Stimulated activated naive CD8-positive, alpha-beta T cell treated with anti-CD3 and anti-CD28 coated beads, Interleukin-15, amount 100 ng/mL, for 72 hours (primary cell): ENCODE data around the gene GABRB1.
A peak's percentile ranks its signal among the peaks of the same experiment; 100 is the strongest.

Experiments used
- ATAC-seq: fragments of 150-1000 bp; cut with Tn5 transposase; 2 replicates; pipeline ENCODE4 v1.10.0; 2021; ENCODE audit warnings: mild to moderate bottlenecking, moderate library complexity
- DNase-seq, 2 donors: peaks; one replicate each; pipeline ENCODE4 v3.0.0; 2021 to 2022
- H3K27ac Mint-ChIP-seq, 2 donors: one replicate each; pipeline ENCODE4 v1.8.0; 2022; ENCODE audit warnings: mild to moderate bottlenecking in 2 of 2, mixed read lengths in 2 of 2, moderate library complexity in 2 of 2
- H3K27me3 Mint-ChIP-seq: one replicate; pipeline ENCODE4 v1.8.0; 2022; ENCODE audit warnings: mixed read lengths
- H3K4me1 Mint-ChIP-seq: one replicate; pipeline ENCODE4 v1.8.0; 2022; ENCODE audit warnings: mild to moderate bottlenecking, mixed read lengths
- H3K4me3 Mint-ChIP-seq, 2 donors: one replicate each; pipeline ENCODE4 v1.8.0; 2022; ENCODE audit warnings: mild to moderate bottlenecking in 2 of 2, mixed read lengths in 2 of 2, moderate library complexity in 1 of 2
- H3K9me3 Mint-ChIP-seq, 2 donors: one replicate each; pipeline ENCODE4 v1.8.0; 2022; ENCODE audit warnings: mixed read lengths in 2 of 2

GABRB1 gene

GRCh38 chr4:47128991-47129390 lies 97.6 kb downstream of the GABRB1 start:
- H3K4me3 Mint-ChIP-seq = no peak overlapping the region
- H3K4me1 Mint-ChIP-seq = no peaks in the 10 kb centered on the region
- DNase-seq (no peak), ATAC-seq (no peak)
- H3K27ac Mint-ChIP-seq = no peak overlapping the region
- no peaks in the 10 kb centered on the region for H3K9me3 Mint-ChIP-seq
- H3K27me3 Mint-ChIP-seq = no peaks in the 10 kb centered on the region

DNA sequence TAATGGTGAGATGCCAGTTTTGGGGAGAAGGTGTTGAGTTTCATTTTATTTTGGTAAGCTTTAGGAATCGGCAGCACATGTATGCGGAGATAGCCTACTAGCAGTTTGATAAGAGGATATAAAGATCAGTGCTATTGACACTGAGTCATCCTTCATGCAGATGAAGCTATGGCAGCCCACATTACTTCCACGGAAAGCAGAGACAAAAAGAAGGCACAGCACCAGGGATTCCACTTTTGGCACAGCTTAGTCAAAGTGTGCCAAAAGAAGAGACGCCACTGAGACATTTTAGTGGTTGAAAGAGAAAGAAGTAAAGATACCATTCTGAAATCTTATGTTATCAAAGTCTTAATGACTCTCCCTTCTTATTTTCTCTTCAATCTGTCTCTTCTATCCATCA lies 103.8 kb downstream of the GABRB1 start:
- no peak for ATAC-seq
- peaks cover 8% of the 10 kb centered on the region for H3K27me3 Mint-ChIP-seq

DNA sequence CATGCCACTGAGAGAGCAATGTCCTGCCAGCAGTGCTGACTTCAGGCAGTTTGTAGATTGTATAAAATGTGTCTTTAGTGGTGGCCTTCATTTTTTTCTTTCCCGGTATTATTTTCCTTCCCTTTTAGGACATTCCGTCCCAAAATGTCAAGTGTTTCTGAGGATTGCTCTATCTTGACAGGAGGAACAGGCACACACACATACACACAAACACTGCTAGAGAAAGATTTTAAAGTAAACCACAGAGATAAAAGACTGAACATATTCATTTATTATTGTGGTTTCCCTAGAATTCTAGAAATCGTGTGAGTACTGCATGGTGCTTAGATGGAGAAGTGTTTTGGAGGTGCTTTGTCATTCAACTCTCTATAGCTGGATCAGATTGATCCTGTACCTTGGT lies 111.9 kb downstream of the GABRB1 start:
- Mint-ChIP-seq H3K27ac (no peak overlapping the region), H3K4me1 (no peaks in the 10 kb centered on the region), H3K9me3 (no peaks in the 10 kb centered on the region), H3K27me3 (peaks cover 9% of the 10 kb centered on the region), H3K4me3 (no peak overlapping the region)
- no peak for ATAC-seq
- no peak for DNase-seq

More for the DNA sequence above, 103.8 kb downstream of the GABRB1 start:
- DNase-seq = no peak
- Mint-ChIP-seq H3K4me1 (no peaks in the 10 kb centered on the region), H3K27ac (no peak overlapping the region), H3K4me3 (no peak overlapping the region), H3K9me3 (no peaks in the 10 kb centered on the region)

- DNase-seq (peak in 1 of 2 donors; percentile 10), ATAC-seq (peak; percentile 82)
- Mint-ChIP-seq H3K4me1 (no peaks in the 10 kb centered on the region), H3K27ac (no peak overlapping the region), H3K9me3 (no peaks in the 10 kb centered on the region), H3K27me3 (peaks cover 9% of the 10 kb centered on the region), H3K4me3 (no peak overlapping the region)
Observed at GRCh38 chr4:47145630-47146029, 114.3 kb downstream of the GABRB1 start.

DNA sequence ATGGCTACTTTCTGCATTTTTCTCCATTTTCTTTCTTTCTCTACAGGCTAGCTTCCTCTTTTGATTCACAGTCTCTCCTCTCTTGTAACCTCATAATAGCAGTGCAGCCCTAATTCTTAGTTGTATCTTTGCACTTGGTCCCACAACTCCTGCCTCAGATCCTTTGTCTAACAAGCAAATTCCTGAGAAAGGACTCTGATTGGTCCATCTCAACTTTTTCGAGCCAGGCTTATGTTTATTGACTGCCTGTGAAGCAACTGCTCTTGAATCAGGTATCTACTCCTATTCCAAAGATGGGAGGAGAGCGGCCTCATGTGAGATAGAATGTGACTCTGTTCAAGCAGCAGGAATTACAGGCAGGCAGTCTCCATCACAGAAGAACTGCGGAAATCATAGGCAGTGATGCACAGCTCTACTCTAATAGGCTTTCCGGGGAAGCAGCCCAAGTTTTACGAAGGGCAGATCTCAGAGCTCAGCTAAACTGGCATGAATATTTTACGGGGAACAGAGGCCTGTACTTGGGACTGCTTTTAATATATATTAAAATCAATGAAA lies 123.5 kb downstream of the GABRB1 start:
- Mint-ChIP-seq H3K9me3 (no peaks in the 10 kb centered on the region), H3K27me3 (peaks cover 5% of the 10 kb centered on the region), H3K27ac (no peak overlapping the region), H3K4me1 (no peaks in the 10 kb centered on the region), H3K4me3 (no peak overlapping the region)
- no peak for ATAC-seq
- no peak for DNase-seq

GRCh38 chr4:47155919-47156318 lies 124.6 kb downstream of the GABRB1 start:
- Mint-ChIP-seq H3K27me3 (peaks cover 5% of the 10 kb centered on the region), H3K4me3 (no peak overlapping the region), H3K27ac (no peak overlapping the region), H3K9me3 (no peaks in the 10 kb centered on the region), H3K4me1 (no peaks in the 10 kb centered on the region)
- no peak for ATAC-seq
- no peak for DNase-seq

- H3K4me3 Mint-ChIP-seq = no peak overlapping the region
Observed at GRCh38 chr4:47160095-47160494, 128.7 kb downstream of the GABRB1 start.

GRCh38 chr4:47167081-47168035 lies 136.0 kb downstream of the GABRB1 start:
- no peak overlapping the region for H3K4me3 Mint-ChIP-seq
- no peaks in the 10 kb centered on the region for H3K9me3 Mint-ChIP-seq
- H3K27ac Mint-ChIP-seq = no peak overlapping the region
- H3K27me3 Mint-ChIP-seq = no peaks in the 10 kb centered on the region
- DNase-seq = no peak
- ATAC-seq = no peak
- H3K4me1 Mint-ChIP-seq = no peaks in the 10 kb centered on the region

More at GRCh38 chr4:47160095-47160494, 128.7 kb downstream of the GABRB1 start:
- no peak for DNase-seq
- no peak overlapping the region for H3K27ac Mint-ChIP-seq
- H3K27me3 Mint-ChIP-seq = no peaks in the 10 kb centered on the region
- H3K9me3 Mint-ChIP-seq = no peaks in the 10 kb centered on the region
- ATAC-seq = no peak
- no peaks in the 10 kb centered on the region for H3K4me1 Mint-ChIP-seq

DNA sequence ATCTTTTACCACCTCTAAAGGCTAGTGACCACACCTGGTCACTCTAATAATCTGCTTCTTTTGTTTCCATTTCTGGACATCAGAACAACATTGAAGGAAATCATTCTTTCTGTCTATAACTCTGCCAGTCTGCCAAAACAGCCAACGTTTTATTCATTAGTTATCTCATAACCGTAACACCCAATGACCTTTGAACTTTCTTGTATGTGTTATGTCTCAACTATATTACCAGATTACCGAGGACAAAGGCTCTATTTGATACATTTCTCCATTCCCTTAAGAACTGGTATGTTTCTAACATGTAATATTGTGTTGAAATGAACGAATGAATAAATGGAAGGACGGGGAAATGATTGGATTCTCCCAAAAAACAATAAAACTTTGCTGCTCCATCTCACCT lies 152.7 kb downstream of the GABRB1 start:
- Mint-ChIP-seq H3K4me1 (no peaks in the 10 kb centered on the region), H3K4me3 (no peak overlapping the region), H3K27me3 (peaks cover 18% of the 10 kb centered on the region), H3K27ac (no peak overlapping the region), H3K9me3 (no peaks in the 10 kb centered on the region)
- no peak for DNase-seq
- ATAC-seq = no peak

- Mint-ChIP-seq H3K4me1 (no peaks in the 10 kb centered on the region), H3K4me3 (no peak overlapping the region), H3K27me3 (peaks cover 18% of the 10 kb centered on the region), H3K9me3 (no peaks in the 10 kb centered on the region), H3K27ac (no peak overlapping the region)
- no peak for DNase-seq
- ATAC-seq = no peak
Observed at GRCh38 chr4:47185761-47186160, 154.4 kb downstream of the GABRB1 start.

GRCh38 chr4:47187608-47188007 lies 156.2 kb downstream of the GABRB1 start:
- no peaks in the 10 kb centered on the region for H3K9me3 Mint-ChIP-seq
- H3K27ac Mint-ChIP-seq = no peak overlapping the region
- ATAC-seq (no peak), DNase-seq (no peak)
- no peak overlapping the region for H3K4me3 Mint-ChIP-seq
- no peaks in the 10 kb centered on the region for H3K4me1 Mint-ChIP-seq
- H3K27me3 Mint-ChIP-seq = peaks cover 18% of the 10 kb centered on the region

- no peak for ATAC-seq
- Mint-ChIP-seq H3K4me3 (no peak overlapping the region), H3K27me3 (no peaks in the 10 kb centered on the region)
Observed at GRCh38 chr4:47193179-47193578, 161.8 kb downstream of the GABRB1 start.

DNA sequence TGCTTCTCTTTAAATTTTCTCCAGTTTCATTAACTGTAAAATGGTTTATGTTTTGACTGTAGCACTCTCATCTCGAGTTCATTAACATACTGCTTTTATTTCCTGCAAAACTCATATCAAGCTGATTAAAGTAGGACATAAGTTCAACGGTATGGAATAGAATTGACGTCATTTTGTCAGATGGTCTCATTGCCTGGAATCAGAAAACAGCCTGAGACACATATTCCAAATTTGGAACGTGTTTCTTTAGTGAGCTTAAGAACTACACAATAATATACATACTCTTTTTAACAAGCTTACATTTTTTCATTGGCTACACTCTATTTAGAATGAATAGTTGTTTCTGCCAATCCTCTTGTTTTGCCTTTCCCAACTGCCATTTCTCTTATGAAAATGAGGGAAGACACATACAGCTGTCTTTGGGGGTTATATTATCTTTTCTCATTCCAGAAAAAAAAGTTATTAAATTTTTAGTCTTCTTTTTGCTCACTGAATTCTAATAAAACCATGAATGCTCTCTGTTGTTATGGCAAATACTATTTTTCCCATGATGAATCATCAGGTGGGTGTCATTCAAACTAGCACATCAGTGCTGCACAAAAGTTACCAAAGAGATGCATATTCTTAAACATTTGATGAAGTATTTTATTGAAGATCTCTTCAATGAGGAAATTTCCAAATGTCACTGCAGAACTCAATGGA lies 162.8 kb downstream of the GABRB1 start:
- no peak for ATAC-seq
- no peak overlapping the region for H3K4me3 Mint-ChIP-seq

More at GRCh38 chr4:47193179-47193578, 161.8 kb downstream of the GABRB1 start:
- DNase-seq = no peak
- Mint-ChIP-seq H3K4me1 (no peaks in the 10 kb centered on the region), H3K27ac (no peak overlapping the region), H3K9me3 (no peaks in the 10 kb centered on the region)

GRCh38 chr4:47195706-47196105 lies 164.3 kb downstream of the GABRB1 start:
- Mint-ChIP-seq H3K4me3 (no peak overlapping the region), H3K9me3 (no peaks in the 10 kb centered on the region), H3K27me3 (no peaks in the 10 kb centered on the region), H3K4me1 (no peaks in the 10 kb centered on the region), H3K27ac (no peak overlapping the region)
- ATAC-seq = no peak
- no peak for DNase-seq

More for the DNA sequence above, 162.8 kb downstream of the GABRB1 start:
- H3K4me1 Mint-ChIP-seq = no peaks in the 10 kb centered on the region
- no peak overlapping the region for H3K27ac Mint-ChIP-seq
- no peaks in the 10 kb centered on the region for H3K27me3 Mint-ChIP-seq
- no peak for DNase-seq
- H3K9me3 Mint-ChIP-seq = no peaks in the 10 kb centered on the region

DNA sequence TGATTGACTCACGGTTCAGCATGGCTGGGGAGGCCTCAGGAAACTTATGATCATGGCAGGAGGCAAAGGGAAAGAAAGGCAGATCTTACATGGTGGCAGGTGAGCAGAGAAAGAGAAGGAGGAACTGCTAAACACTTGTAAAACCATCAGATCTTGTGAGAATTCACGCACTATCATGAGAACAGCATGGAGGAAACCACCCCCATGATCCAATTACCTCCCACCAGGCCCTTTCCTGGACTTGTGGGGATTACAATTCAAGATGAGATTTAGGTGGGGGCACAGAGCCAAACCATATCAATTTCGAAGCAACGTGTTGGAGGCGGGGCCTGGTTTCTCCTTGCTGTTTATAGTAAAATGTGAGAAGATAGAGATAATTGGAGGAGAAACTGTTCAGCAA lies 167.4 kb downstream of the GABRB1 start:
- ATAC-seq (no peak), DNase-seq (no peak)
- no peaks in the 10 kb centered on the region for H3K4me1 Mint-ChIP-seq
- no peaks in the 10 kb centered on the region for H3K9me3 Mint-ChIP-seq
- H3K27ac Mint-ChIP-seq = no peak overlapping the region
- H3K27me3 Mint-ChIP-seq = no peaks in the 10 kb centered on the region
- H3K4me3 Mint-ChIP-seq = no peak overlapping the region

- ATAC-seq = no peak
- Mint-ChIP-seq H3K9me3 (no peaks in the 10 kb centered on the region), H3K4me1 (no peaks in the 10 kb centered on the region), H3K27ac (no peak overlapping the region), H3K27me3 (peaks cover 5% of the 10 kb centered on the region), H3K4me3 (no peak overlapping the region)
- DNase-seq = no peak
Observed at GRCh38 chr4:47203593-47203992, 172.2 kb downstream of the GABRB1 start.
